ENCODE measurements around the gene SP100. TPM values are rescaled to one million over a fixed set of nuclear protein-coding genes. Genes with fewer than 3 reads are reported as not detected.

Gene SP100
- total and polyA plus RNA-seq, 2 of the 13 experiments (the other 11 are each of a cell fraction or from before 2014, with no cell fraction given), result 12.6 to 16.5 TPM

DNA sequence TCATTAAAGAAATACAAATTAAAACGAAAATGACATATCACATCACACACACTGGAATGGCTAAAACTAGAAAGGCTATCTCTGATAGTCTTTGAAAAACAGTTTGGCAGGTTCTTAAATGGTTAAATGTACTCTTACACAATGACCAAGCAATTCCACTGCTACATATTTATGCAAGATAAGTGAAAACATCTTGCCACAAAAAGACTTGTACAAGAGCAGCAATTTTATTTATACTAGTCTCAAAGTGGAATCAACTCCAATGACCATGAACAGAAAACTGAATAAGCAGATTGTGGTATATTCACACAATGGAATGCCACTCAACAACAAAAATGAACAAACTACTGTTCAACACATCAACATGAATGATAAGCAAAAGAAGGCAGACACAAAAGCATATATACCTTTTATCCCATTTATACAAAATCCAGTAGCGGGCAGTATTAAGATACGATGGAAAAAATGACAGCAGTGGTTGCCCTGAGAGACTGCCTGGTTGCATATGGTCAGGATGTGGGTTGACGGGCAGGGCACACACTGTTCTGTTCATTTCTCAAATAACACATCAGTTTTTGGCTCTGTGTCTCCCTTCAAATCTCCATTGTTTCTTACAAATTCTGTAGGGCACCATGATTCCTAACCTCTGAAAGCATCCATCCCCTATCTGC, 25.4 kb downstream of the SP100 start:
- Histone ChIP-seq H3K36me3 (replicated peaks in 1 of 2; ENCODE audit: control insufficient read depth in 1 of 2, insufficient read depth in 2 of 2, low read length in 2 of 2) (peaks cover 0 to 5% of the 10 kb centered on the region in 2 experiments; a peak in 1 of 5 replicates), H3K4me2 (ENCODE audit: low read depth, low read length) (no peak overlapping the region), H3K79me2 (ENCODE audit: insufficient read depth, low read length) (no peaks in the 10 kb centered on the region), H3K27ac (ENCODE audit: extremely low read length, insufficient read depth, low read length) (no peak overlapping the region), H3K9me3 (ENCODE audit: low read length) (peaks cover 5% of the 10 kb centered on the region), H3K9ac (ENCODE audit: insufficient read depth, low read depth, low read length) (no peak overlapping the region), H4K20me1 (ENCODE audit: insufficient read depth, low read length) (no peaks in the 10 kb centered on the region), H3K4me1 (ENCODE audit: insufficient read depth, low read length) (no peaks in the 10 kb centered on the region), H3K4me3 (replicated peaks in 1 of 3; ENCODE audit: insufficient read depth in 1 of 3, low read depth in 2 of 3, low read length in 3 of 3) (no peak overlapping the region), H3K27me3 (ENCODE audit: control insufficient read depth in 1 of 2, insufficient read depth in 2 of 2, low read length in 2 of 2) (no peaks in the 10 kb centered on the region), H2AFZ (ENCODE audit: low read length) (no peak overlapping the region)
- FAIRE-seq (no peak), DNase-seq (ENCODE audit: low spot score) (no peak), ATAC-seq (no peak)
- TF ChIP-seq HDAC1 (CRISPR knock-in tag; IDR thresholded peaks at IDR 0.05), result no peak
- peak in 1 of 2 experiments; percentile 18; a peak in 1 of 4 replicates for TF ChIP-seq MAFK (conservative IDR thresholded peaks at IDR 0.05 in 1 of 2, IDR thresholded peaks at IDR 0.05 in 1 of 2; ENCODE audit: low read length in 2 of 2)
- in situ Hi-C loops (cut with HindIII; ENCODE audit: extremely low pct_ligation_motif_present, low pct_unique_long_range_greater_than_20kb), result no loop called here
- intact Hi-C loops (cut with micrococcal nuclease; ENCODE audit: unreplicated experiment), result no loop called here
- ChIA-PET CTCF (ENCODE audit: low intra/inter-chr PET ratio, low total read pairs) (no interaction called here), POLR2A (no interaction called here)
- 86% methylated on average over 4 of the region's 4 CpGs for WGBS (ENCODE audit: low lambda C conversion rate)
- no TSS peak for BruUV-seq (replicated peaks)

DNA sequence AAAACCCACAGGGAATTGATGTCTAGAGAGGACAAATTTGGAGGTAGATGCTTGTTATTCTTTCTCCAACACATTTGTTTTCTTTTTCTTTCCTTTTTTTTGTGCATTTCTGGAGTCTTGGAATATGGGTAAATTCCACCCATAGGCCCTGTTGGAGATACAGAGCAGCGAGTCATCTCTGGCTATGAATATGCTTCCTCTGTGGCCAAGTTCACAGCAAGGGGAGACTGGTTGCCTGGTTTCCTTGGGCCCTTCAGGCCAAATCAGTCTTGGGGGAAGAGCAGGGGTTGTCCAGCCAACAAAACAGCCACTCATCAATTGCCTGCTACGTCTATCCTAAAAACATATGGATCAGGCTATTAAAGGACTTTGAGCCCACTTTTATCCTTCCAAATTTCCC, 27.5 kb downstream of the SP100 start:
- FAIRE-seq (no peak), DNase-seq (ENCODE audit: low spot score) (no peak), ATAC-seq (no peak)
- intact Hi-C loops (cut with micrococcal nuclease; ENCODE audit: unreplicated experiment), result no loop called here
- Histone ChIP-seq H3K4me1 (ENCODE audit: insufficient read depth, low read length) (no peaks in the 10 kb centered on the region), H3K27me3 (ENCODE audit: control insufficient read depth in 1 of 2, insufficient read depth in 2 of 2, low read length in 2 of 2) (no peaks in the 10 kb centered on the region), H3K4me2 (ENCODE audit: low read depth, low read length) (no peak overlapping the region), H3K79me2 (ENCODE audit: insufficient read depth, low read length) (no peaks in the 10 kb centered on the region), H3K9me3 (ENCODE audit: low read length) (no peaks in the 10 kb centered on the region), H2AFZ (ENCODE audit: low read length) (no peak overlapping the region), H3K4me3 (replicated peaks in 1 of 3; ENCODE audit: insufficient read depth in 1 of 3, low read depth in 2 of 3, low read length in 3 of 3) (no peak overlapping the region), H3K27ac (ENCODE audit: extremely low read length, insufficient read depth, low read length) (no peak overlapping the region), H3K36me3 (replicated peaks in 1 of 2; ENCODE audit: control insufficient read depth in 1 of 2, insufficient read depth in 2 of 2, low read length in 2 of 2) (peaks cover 2 to 10% of the 10 kb centered on the region in 2 experiments; a peak in 4 of 5 replicates), H3K9ac (ENCODE audit: insufficient read depth, low read depth, low read length) (no peak overlapping the region), H4K20me1 (ENCODE audit: insufficient read depth, low read length) (no peaks in the 10 kb centered on the region)
- ChIA-PET POLR2A (no interaction called here), CTCF (ENCODE audit: low intra/inter-chr PET ratio, low total read pairs) (no interaction called here)
- BruUV-seq (replicated peaks), result no TSS peak
- 96% methylated on average over 2 of the region's 2 CpGs for WGBS (ENCODE audit: low lambda C conversion rate)
- in situ Hi-C loops (cut with HindIII; ENCODE audit: extremely low pct_ligation_motif_present, low pct_unique_long_range_greater_than_20kb), result no loop called here
- TF ChIP-seq, protein P1, sequence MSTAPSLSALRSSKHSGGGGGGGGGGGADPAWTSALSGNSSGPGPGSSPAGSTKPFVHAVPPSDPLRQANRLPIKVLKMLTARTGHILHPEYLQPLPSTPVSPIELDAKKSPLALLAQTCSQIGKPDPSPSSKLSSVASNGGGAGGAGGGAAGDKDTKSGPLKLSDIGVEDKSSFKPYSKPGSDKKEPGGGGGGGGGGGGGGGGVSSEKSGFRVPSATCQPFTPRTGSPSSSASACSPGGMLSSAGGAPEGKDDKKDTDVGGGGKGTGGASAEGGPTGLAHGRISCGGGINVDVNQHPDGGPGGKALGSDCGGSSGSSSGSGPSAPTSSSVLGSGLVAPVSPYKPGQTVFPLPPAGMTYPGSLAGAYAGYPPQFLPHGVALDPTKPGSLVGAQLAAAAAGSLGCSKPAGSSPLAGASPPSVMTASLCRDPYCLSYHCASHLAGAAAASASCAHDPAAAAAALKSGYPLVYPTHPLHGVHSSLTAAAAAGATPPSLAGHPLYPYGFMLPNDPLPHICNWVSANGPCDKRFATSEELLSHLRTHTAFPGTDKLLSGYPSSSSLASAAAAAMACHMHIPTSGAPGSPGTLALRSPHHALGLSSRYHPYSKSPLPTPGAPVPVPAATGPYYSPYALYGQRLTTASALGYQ (CRISPR knock-in tag; IDR thresholded peaks at IDR 0.05), result no peak
- no peak for TF ChIP-seq SIX1 (CRISPR knock-in tag; IDR thresholded peaks at IDR 0.05; ENCODE audit: borderline replicate concordance)
- no peak for TF ChIP-seq ZIK1 (CRISPR knock-in tag; IDR thresholded peaks at IDR 0.05; ENCODE audit: borderline replicate concordance, low read depth)
- TF ChIP-seq KDM2A (CRISPR knock-in tag; IDR thresholded peaks at IDR 0.05; ENCODE audit: borderline replicate concordance, low read depth), result no peak
- TF ChIP-seq HMG20A (CRISPR knock-in tag; IDR thresholded peaks at IDR 0.05; ENCODE audit: borderline replicate concordance), result no peak
- no peak for TF ChIP-seq ZNF224 (CRISPR knock-in tag; IDR thresholded peaks at IDR 0.05)
- TF ChIP-seq MATR3 (CRISPR knock-in tag; IDR thresholded peaks at IDR 0.05), result no peak
- TF ChIP-seq KDM4B (CRISPR knock-in tag; IDR thresholded peaks at IDR 0.05), result no peak
- no peak for TF ChIP-seq FOXK1 (CRISPR knock-in tag; IDR thresholded peaks at IDR 0.05; ENCODE audit: borderline replicate concordance, low read depth)
- TF ChIP-seq, protein P2, sequence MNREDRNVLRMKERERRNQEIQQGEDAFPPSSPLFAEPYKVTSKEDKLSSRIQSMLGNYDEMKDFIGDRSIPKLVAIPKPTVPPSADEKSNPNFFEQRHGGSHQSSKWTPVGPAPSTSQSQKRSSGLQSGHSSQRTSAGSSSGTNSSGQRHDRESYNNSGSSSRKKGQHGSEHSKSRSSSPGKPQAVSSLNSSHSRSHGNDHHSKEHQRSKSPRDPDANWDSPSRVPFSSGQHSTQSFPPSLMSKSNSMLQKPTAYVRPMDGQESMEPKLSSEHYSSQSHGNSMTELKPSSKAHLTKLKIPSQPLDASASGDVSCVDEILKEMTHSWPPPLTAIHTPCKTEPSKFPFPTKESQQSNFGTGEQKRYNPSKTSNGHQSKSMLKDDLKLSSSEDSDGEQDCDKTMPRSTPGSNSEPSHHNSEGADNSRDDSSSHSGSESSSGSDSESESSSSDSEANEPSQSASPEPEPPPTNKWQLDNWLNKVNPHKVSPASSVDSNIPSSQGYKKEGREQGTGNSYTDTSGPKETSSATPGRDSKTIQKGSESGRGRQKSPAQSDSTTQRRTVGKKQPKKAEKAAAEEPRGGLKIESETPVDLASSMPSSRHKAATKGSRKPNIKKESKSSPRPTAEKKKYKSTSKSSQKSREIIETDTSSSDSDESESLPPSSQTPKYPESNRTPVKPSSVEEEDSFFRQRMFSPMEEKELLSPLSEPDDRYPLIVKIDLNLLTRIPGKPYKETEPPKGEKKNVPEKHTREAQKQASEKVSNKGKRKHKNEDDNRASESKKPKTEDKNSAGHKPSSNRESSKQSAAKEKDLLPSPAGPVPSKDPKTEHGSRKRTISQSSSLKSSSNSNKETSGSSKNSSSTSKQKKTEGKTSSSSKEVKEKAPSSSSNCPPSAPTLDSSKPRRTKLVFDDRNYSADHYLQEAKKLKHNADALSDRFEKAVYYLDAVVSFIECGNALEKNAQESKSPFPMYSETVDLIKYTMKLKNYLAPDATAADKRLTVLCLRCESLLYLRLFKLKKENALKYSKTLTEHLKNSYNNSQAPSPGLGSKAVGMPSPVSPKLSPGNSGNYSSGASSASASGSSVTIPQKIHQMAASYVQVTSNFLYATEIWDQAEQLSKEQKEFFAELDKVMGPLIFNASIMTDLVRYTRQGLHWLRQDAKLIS (CRISPR knock-in tag; IDR thresholded peaks at IDR 0.05), result no peak

All from HepG2 (cell line).